ENCODE results near the gene ADAMTS17. TPM values are rescaled to one million over a fixed set of nuclear protein-coding genes. Genes with fewer than 3 reads are reported as not detected.

ADAMTS17 gene
- total RNA-seq, 1 donor from 2014 or later, result 1.5 TPM

- H3K4me1 Mint-ChIP-seq (ENCODE audit: unreplicated experiment), result peaks cover 17% of the 10 kb centered on the region
- no peaks in the 10 kb centered on the region for H3K27me3 Mint-ChIP-seq (ENCODE audit: unreplicated experiment)
- H3K27ac Mint-ChIP-seq (ENCODE audit: unreplicated experiment), result no peak overlapping the region
- peaks cover 18% of the 10 kb centered on the region for H3K9me3 Mint-ChIP-seq (ENCODE audit: unreplicated experiment)
- H3K4me3 Mint-ChIP-seq (ENCODE audit: unreplicated experiment), result no peak overlapping the region
- TF ChIP-seq CTCF (IDR thresholded peaks at IDR 0.05), result no peak
- DNase-seq (ENCODE audit: extremely low spot score, unreplicated experiment), result no peak
- H3K36me3 Mint-ChIP-seq (ENCODE audit: unreplicated experiment), result no peaks in the 10 kb centered on the region
Measured at GRCh38 chr15:100118546-100118945, 223.2 kb downstream of the ADAMTS17 start.

GRCh38 chr15:100116416-100117190 lies 225.2 kb downstream of the ADAMTS17 start:
- Mint-ChIP-seq H3K9me3 (ENCODE audit: unreplicated experiment) (peaks cover 12% of the 10 kb centered on the region), H3K4me1 (ENCODE audit: unreplicated experiment) (peaks cover 34% of the 10 kb centered on the region), H3K4me3 (ENCODE audit: unreplicated experiment) (no peak overlapping the region), H3K36me3 (ENCODE audit: unreplicated experiment) (no peaks in the 10 kb centered on the region), H3K27ac (ENCODE audit: unreplicated experiment) (no peak overlapping the region), H3K27me3 (ENCODE audit: unreplicated experiment) (no peaks in the 10 kb centered on the region)
- no peak for TF ChIP-seq CTCF (IDR thresholded peaks at IDR 0.05)
- DNase-seq (ENCODE audit: extremely low spot score, unreplicated experiment), result no peak

- no peak for DNase-seq (ENCODE audit: extremely low spot score, unreplicated experiment)
Measured at GRCh38 chr15:100115711-100116090, 226.1 kb downstream of the ADAMTS17 start.

GRCh38 chr15:100115066-100115710 lies 226.6 kb downstream of the ADAMTS17 start:
- Mint-ChIP-seq H3K36me3 (ENCODE audit: unreplicated experiment) (no peaks in the 10 kb centered on the region), H3K9me3 (ENCODE audit: unreplicated experiment) (peaks cover 4% of the 10 kb centered on the region), H3K4me1 (ENCODE audit: unreplicated experiment) (peaks cover 48% of the 10 kb centered on the region), H3K27me3 (ENCODE audit: unreplicated experiment) (no peaks in the 10 kb centered on the region), H3K4me3 (ENCODE audit: unreplicated experiment) (no peak overlapping the region), H3K27ac (ENCODE audit: unreplicated experiment) (peak overlapping the region; percentile 74)
- no peak for DNase-seq (ENCODE audit: extremely low spot score, unreplicated experiment)
- TF ChIP-seq CTCF (IDR thresholded peaks at IDR 0.05), result no peak

More at GRCh38 chr15:100115711-100116090, 226.1 kb downstream of the ADAMTS17 start:
- no peaks in the 10 kb centered on the region for H3K27me3 Mint-ChIP-seq (ENCODE audit: unreplicated experiment)
- H3K9me3 Mint-ChIP-seq (ENCODE audit: unreplicated experiment), result peaks cover 6% of the 10 kb centered on the region
- H3K4me1 Mint-ChIP-seq (ENCODE audit: unreplicated experiment), result peaks cover 43% of the 10 kb centered on the region
- no peak overlapping the region for H3K27ac Mint-ChIP-seq (ENCODE audit: unreplicated experiment)
- no peaks in the 10 kb centered on the region for H3K36me3 Mint-ChIP-seq (ENCODE audit: unreplicated experiment)
- no peak for TF ChIP-seq CTCF (IDR thresholded peaks at IDR 0.05)
- no peak overlapping the region for H3K4me3 Mint-ChIP-seq (ENCODE audit: unreplicated experiment)

GRCh38 chr15:100114571-100114970 lies 227.2 kb downstream of the ADAMTS17 start:
- Mint-ChIP-seq H3K36me3 (ENCODE audit: unreplicated experiment) (no peaks in the 10 kb centered on the region), H3K4me3 (ENCODE audit: unreplicated experiment) (peak overlapping the region; percentile 52), H3K27me3 (ENCODE audit: unreplicated experiment) (no peaks in the 10 kb centered on the region), H3K4me1 (ENCODE audit: unreplicated experiment) (peaks cover 48% of the 10 kb centered on the region), H3K9me3 (ENCODE audit: unreplicated experiment) (no peaks in the 10 kb centered on the region), H3K27ac (ENCODE audit: unreplicated experiment) (peak overlapping the region; percentile 74)
- TF ChIP-seq CTCF (IDR thresholded peaks at IDR 0.05), result no peak
- DNase-seq (ENCODE audit: extremely low spot score, unreplicated experiment), result no peak

Measured in osteocyte (in vitro differentiated cells).